ENCODE measurements around the gene MYCT1.
"Not testable (repeated sequence)": the region's sequence is repeated elsewhere in the genome, so short reads cannot be mapped to it uniquely, and the experiment has no call there.

Gene MYCT1, protein sequence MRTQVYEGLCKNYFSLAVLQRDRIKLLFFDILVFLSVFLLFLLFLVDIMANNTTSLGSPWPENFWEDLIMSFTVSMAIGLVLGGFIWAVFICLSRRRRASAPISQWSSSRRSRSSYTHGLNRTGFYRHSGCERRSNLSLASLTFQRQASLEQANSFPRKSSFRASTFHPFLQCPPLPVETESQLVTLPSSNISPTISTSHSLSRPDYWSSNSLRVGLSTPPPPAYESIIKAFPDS

DNA sequence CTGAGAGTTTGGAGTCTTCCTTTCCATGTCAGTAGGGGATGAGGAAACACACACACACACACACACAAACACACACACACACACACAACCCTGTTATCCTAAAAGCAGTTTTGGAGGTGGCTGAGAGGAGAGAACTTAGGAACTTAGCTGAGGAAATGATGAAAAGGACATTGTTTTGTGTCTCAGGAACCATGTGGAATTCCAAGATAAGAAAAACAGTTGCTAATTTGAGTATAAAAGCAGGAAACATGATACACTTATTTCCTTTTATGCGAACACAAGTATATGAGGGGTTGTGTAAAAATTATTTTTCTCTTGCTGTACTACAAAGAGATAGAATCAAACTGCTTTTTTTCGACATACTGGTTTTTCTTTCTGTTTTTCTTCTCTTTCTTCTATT, at the start of gene MYCT1:
Gene MYCT1 (plus strand): TSS at position 264 of the 400 bp plus-strand sequence. CDS start 6 bp downstream, at position 270.
- DNase-seq: no peak

GRCh38 chr6:152648105-152648504, 49.6 kb upstream of the MYCT1 start:
- peak; percentile 8 for DNase-seq

DNA sequence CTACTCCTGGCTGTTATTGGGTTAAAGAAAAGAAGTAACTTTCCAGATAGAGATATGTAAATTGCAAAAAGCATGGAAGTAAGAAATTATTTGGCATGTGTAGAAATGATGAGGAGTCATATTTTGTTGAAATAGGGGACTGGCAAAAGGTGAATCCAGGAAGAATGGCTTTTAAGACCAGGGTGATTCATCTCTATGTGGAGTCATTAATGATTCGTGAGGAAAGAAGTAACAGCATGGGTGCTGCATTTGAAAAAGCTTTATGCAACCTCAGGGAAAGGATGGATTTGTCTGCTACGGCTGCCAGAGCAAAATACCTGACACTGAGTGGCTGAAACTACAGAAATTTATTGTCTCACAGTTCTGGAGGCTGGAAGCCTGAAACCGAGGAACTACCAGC, 45.7 kb upstream of the MYCT1 start:
- DNase-seq: peak; percentile 36

- no peak for DNase-seq
Measured at GRCh38 chr6:152661776-152662175, 35.9 kb upstream of the MYCT1 start.

DNA sequence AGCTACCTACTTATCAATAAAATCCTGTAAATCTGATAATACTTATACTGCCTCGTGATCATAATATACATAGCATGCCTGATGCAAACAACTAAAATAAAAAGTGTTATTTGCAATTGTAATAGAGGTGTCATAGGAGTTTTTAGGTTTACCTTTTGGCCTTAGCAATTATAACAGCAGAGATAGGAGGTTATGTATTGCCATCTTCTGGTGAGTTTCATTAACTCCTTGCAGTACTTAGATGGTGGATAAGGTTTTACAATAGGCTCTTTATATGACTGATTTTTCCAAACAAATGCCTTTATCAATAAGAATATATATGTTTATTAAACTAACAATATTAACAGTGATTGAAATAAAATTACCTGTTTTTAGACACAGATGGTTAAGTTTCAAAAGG, 27.8 kb upstream of the MYCT1 start:
- DNase-seq: peak; percentile 41

- peak; percentile 43 for DNase-seq
Measured at GRCh38 chr6:152671171-152671570, 26.5 kb upstream of the MYCT1 start.

DNA sequence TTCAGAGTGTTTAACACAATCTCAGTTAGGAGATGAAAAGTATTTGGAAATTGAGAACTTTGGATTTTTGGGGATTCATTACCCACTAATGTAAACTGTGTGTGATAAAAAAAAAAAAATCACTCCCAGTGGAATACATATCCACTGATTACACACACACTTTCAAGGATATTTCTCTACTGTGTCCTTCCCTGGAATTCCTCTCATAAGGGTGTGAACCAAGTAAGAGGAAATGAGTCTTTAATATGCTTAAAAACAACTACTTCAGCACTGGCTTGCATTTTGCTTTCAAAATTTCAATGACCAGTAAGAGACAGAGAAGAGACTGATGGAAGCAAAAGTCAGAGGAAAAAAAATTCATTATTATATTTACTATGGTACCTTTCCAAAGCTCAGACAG, 24.5 kb upstream of the MYCT1 start:
- peak; percentile 16 for DNase-seq

- DNase-seq: no peak
Measured at GRCh38 chr6:152680151-152680550, 17.5 kb upstream of the MYCT1 start.

DNA sequence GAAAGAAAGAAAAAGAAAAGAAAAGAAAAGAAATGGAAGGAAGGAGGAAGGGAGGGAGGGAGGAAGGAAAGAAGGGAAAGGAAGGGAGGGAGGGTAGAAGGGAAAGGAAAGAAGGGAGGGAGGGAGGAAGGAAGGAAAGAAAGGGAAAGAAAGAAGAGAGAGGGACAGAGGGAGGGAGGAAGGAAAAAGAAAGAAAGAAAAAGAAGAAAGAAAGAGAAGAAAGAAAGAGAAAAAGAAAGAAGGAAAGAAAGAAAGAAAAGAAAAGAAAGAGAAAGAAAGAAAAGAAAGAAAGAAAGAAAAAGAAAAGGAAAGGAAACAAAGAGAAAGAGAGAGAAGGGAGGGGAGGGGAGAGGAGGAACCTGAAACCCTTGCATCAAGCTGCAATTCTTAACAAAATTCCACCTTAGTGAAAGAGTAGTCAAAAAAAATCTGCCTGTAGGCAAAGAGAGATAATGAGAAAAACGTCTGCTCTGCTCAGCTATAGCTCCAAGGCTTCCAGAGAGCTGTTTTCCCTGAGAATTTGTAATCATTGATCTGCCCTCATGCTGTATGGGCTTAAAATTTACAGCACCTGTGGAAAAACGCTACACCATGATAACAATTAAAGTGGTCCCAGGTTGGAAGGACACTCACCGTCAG, 16.7 kb upstream of the MYCT1 start:
- DNase-seq: no peak

- no peak for DNase-seq
Measured at GRCh38 chr6:152682141-152682540, 15.6 kb upstream of the MYCT1 start.

- DNase-seq: not testable (repeated sequence)
Measured at GRCh38 chr6:152682935-152683334, 14.8 kb upstream of the MYCT1 start.

GRCh38 chr6:152685819-152686218, 11.9 kb upstream of the MYCT1 start:
- DNase-seq: no peak

DNA sequence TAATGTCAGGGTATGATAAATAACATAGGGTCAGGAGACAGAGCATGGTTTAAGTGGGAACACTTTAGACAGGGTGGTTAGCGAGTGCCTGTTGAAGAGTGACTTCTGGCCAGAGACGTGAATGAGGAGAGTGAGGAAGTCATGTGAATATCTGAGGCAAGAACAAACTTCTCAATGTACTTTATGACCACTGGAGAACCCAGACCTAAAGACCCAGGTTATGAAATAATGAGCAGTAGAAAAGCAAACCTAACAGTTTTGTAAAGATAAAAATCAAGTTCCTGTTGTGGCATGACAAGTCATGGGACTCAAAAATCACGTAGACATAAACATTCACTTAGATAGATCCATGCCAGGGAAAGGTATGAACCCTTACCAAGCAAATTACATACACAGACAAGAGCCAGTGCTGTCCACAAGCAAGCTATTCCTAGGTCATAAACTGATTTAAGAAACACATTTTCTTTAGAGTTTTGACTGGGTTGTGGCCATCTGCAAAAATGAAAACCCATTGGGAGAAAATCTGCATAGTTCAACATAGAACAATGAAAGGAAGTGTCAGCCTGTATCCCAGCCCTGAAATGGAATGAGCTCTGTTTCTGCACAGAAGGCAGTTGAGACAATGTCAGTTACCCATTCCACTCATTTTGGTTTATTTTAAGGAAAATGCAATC, 2.2 kb upstream of the MYCT1 start:
- no peak for DNase-seq

DNA sequence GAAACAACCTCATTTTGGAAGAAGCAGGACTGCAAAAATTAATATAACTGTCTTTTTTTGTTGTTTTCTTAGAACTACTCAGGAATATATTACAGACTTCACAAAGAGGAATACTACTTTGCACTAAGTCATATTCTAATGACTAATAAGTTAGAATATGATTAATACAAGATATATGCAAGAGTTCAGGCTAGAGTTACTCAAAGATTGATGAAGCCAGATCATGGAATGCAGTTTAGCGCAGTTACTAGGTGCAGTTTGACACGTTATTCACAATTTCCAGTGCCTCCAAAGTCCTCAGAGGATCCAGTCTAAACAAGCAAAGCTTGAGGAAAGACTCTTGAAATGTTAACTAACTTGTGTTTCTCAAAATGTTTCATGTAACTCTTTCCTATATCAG, 1.2 kb upstream of the MYCT1 start:
- DNase-seq: peak; percentile 92

DNA sequence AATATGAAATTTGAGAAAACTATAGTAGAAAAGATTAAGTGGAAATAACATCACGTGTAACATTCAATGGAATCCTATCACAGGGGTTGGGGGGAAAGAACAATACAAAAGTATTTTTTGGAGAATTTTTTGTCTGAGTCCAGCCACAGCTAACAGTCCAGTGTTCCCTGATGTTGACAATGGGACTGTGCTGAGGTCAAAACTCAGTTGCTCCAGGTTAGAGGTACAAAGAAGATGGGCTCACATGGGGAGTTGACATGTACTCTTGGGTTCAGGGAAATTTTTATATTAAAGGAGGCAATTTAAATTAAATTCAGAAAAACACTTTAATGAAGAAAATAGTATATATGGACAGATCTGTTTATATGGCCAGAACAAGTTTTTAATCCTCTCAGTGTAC, 995 bp downstream of the MYCT1 start:
- DNase-seq: no peak

GRCh38 chr6:152700427-152700826, 2.7 kb downstream of the MYCT1 start:
- no peak for DNase-seq

DNA sequence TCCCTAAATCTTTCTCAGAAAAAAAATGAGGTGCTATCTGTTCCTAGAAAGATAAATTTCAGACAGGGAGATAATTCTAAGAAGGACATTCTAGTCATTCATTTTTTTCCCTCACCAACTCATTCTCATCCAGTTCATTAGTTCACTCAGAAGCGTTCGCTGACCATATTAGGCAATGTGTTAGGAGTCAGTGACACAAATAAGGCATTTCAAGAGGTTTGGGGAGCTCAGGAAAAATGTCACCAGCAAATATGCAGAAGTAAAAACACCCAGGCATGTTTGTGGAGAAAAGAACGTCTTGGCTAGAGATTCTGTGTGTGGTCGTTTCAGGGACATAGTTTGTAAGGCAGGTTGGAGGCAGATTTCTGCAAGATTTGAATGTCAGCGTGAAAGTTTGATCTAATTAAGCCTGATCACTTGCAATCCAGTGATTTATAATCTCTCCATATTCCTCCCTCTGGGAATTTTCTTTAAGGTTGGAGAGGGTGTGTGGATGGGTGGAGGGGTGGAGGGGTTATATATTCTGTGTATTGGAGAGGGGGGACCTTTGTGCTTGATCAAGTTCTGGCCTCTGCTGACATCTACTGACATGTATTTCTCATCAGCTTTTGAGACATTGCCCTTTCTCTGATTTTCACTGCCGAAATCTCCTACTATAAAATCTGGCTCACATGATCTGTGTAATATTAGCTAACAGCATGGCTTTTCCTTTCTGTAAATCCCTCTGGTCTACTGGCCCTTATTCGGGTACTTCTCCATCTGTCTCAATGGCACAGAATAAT, 3.6 kb downstream of the MYCT1 start:
- peak; percentile 56 for DNase-seq

DNA sequence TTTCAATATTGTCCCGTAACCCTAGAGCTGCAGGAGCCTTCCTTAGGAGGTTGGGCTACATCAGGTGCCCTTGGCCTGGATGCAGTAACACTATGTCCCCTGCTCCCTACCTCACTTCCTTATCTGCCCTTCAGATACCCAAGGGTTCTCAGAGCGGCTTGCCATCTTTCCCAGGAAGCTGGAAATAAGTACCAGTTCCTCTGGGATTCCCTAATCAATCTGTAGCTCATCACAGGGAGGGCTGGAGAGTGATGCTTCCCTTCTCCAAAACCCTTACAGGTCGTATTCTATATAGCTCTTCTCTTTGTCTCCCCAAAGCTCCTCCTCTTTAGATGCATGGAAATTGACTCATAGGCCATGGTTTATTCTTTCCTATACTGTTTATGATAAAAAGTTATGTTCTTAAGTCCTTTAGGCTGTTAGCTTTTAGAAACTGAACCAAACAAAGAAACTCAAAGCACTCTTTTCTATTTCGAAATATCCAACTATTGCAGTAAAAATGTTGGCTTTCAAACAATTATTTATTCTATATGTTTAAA, 4.2 kb downstream of the MYCT1 start:
- peak; percentile 14 for DNase-seq

- DNase-seq: not testable (repeated sequence)
Measured at GRCh38 chr6:152703750-152704149, 6.1 kb downstream of the MYCT1 start.

DNA sequence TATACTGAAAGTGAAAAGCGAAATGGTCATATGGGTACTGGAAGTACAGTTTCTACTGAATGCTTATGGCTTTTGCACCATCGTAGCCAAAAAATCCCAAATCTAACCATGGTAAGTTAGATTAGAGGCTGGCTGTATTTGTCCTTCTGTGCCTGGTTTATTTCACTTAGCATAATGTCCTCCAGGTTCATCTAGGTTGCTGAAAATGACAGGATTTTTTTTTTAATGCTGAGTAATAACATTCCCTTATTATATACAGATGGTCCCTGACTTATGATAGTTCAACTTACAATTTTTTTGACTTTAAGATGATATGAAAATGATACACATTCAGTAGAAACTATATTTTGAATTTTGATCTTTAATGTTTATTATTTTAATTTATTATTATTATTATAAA, 7.6 kb downstream of the MYCT1 start:
- no peak for DNase-seq

- DNase-seq: no peak
Measured at GRCh38 chr6:152716322-152716721, 18.6 kb downstream of the MYCT1 start.

DNA sequence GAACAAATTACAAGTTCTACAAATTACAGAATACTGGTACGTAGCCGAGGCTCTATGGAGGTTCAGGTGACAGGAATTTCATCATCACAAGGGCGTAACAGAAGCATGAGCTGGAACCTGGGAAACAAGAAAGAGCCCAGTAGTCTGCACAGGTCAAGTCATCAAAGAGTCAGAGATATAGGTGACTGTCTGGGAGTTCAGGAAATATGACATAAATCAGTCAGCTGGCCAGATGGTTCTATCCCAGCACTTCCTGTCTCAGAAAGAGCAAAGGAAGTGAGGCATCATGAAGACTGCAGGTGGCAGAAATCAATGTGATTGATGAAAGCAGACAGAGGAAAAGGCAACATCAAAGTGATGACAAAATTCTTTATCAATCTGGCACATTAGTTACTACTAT, 23.3 kb downstream of the MYCT1 start:
- peak; percentile 43 for DNase-seq

GRCh38 chr6:152721956-152722355, 24.3 kb downstream of the MYCT1 start:
- peak; percentile 15 for DNase-seq
